NCI-H460 (cell line): Measurements from ENCODE around the gene LIPA. TPM values are rescaled to one million over a fixed set of nuclear protein-coding genes. Genes with fewer than 3 reads are reported as not detected.
"Not testable (repeated sequence)": the region's sequence is repeated elsewhere in the genome, so short reads cannot be mapped to it uniquely, and the experiment has no call there.

ENCODE experiments used
- DNase-seq: peaks from one replicate; pipeline ENCODE4 v3.0.0-alpha.2; 2016; ENCODE audit warnings: low read depth; ENCODE audit errors: extremely low read depth
- polyA plus RNA-seq: library from polyadenylated mRNA; depleted of rRNA; stranded (reverse); fragments of >200 nt; gene quantifications from 2 replicates; pipeline ENCODE4 v1.2.3, GENCODE V29; 2014; cell fraction: nucleus; rRNA removed
- total RNA-seq: library from RNA; depleted of rRNA; stranded (reverse); fragments of >200 nt; shearing (Covaris generic); gene quantifications from 2 replicates; pipeline ENCODE4 v1.2.3, GENCODE V29; 2014; rRNA removed

Gene LIPA
- total RNA-seq, result 67.7 and 70.7 TPM in 2 replicates
- polyA plus RNA-seq, result 60.3 and 83.7 TPM in 2 replicates

DNA sequence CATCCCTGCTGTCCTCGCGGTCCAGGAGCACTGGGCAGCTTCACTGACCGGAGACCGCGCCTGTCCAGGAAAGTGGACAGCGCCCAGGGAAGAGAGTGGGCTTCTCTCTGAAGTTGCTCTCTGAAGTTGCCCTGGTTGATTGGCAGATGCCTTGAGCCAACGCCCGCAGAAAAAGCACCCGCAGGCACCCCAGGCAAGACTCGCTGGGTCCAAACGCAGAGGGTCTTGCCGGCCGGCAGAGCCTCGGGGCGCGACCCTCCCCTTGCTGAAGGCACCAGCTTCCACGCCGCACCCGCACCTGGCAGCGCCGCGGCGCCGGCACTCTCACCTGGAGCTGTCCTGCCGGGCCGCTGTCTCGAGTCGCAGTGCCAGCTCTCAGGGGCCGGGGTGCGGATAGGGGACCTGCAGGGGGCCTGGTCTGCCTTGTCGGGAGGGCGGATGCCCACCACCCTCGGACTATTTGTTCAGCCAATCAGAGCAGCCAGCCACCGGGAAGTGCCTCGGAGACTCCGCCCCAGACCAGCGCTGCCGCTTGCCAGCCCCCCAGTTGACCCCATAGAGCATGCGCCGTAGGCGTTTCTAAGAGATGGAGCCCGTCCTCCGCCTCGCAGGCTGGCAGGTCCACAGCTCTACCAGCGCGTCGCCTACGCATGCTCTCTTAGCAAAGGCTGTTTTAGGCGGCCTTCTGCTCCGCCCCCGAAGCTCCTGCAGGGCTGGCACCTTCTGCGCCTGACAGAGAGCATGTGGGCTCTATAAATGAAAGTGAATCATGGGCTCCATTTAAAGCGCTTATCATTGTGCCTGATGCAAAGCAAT is at the start of gene LIPA:
Gene LIPA, minus strand, starts transcription at position 367 of the 816 bp plus-strand sequence. CDS start 4,127 bp downstream, outside the sequence.
- peak; percentile 96 for DNase-seq

- DNase-seq, result no peak
These were observed 49.7 kb upstream of the LIPA start for GRCh38 chr10:89301232-89301631.

DNA sequence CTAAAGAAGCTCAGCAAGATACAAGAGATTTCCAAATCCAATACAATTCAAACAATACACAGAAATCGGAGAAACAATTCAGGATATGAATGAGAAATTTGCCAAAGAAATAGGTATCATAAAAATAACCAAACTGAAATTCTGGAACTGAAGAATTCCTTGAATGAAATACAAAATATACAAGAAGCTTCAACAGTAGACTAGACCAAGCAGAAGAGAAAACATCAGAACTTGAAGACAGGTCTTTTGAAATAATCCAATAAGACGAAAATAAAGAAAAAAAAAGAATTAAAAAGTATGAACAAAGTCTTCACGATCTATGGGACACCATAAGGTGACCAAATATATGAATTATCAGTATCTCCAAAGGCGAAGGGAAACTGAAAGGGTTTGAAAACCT is 47.5 kb upstream of the LIPA start:
- DNase-seq, result no peak

DNA sequence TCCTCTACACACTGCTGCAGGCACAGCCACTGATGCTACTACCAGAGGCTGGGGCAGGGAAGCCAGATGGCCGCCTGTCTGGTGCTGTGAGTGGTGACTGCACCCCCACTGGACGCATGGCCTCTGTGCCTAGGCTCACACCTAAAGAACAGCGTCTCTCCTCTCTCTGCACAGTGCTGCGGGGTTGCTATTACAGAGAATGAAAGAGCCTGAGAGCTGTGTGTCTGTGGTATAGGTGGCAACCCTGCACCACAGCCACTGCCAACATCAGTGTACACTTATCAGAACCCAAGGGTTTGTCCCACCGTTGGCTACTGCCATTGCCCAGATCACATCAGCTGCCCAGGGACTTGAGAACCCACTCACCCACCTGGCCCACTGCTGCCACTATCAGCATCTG is 46.2 kb upstream of the LIPA start:
- no peak for DNase-seq

- no peak for DNase-seq
These were observed 45.8 kb upstream of the LIPA start for GRCh38 chr10:89297356-89297755.

DNA sequence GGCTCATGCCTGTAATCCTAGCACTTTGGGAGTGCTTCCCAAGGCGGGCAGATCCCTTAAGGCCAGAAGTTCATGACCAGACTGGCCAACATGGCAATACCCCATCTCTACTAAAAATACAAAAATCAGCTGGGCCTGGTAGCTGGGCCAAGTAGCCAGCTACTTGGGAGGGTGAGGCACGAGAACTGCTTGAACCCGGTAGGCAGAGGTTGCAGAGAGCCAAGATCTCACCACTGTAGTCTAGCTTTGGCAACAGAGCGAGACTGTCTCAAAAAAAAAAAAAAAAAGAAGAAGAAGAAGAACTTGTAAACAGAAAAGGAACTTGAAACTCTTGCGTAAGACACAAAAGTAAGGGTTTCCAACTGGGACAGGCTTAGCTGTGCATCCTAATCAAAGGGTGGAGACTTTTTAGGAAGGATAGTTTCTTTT is 44.7 kb upstream of the LIPA start:
- DNase-seq, result no peak

DNA sequence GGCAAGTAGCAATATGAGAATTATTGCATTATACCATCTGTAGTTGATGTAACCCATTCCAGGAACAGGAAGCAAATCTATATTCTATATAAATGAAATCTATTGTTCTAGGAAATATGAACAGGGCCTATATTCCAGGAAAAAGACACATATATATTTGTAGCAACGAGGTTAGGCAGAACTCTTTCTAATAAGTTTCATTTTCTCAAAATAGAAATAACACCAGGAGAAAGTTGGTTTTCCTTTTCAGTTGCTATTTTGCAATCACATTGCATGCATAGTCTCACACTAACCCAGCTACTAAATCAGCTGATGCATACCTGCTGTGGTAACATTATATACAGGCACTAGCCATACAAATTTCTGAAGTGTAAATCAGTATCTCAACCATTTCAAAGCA is 44.0 kb upstream of the LIPA start:
- no peak for DNase-seq

GRCh38 chr10:89294721-89295239 is 43.2 kb upstream of the LIPA start:
- no peak for DNase-seq

- DNase-seq, result not testable (repeated sequence)
These were observed 33.7 kb upstream of the LIPA start for GRCh38 chr10:89285303-89285702.

- not testable (repeated sequence) for DNase-seq
These were observed 33.1 kb upstream of the LIPA start for GRCh38 chr10:89284711-89285110.

DNA sequence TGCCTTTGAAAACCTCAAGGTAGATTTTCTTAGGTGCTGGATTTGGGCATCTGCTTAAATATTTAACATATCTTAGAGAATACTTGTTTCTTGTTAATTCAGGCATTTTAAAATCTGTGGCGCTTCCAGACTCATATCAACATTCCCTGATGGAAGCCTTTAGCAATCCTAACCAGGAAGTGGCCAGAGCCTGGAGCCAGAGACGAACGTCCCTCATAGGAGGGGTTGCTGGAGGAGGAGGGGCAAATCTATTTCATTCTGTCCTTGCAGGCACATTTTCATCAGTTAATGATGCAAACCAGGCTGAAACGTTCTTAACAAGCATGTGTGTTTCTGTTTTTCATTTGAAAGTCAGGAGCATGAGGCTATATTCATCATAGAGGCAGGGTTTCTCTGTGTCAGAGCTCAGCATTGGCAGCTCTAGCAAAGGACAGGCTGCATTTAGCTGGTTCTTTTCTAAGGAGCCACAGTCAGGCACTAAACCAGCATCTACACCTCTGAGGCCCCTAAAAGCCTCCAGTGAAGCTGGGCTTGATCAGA is 32.4 kb upstream of the LIPA start:
- peak; percentile 76 for DNase-seq

- DNase-seq, result no peak
These were observed 31.7 kb upstream of the LIPA start for GRCh38 chr10:89283025-89283935.

GRCh38 chr10:89281606-89282395 is 30.2 kb upstream of the LIPA start:
- no peak for DNase-seq

GRCh38 chr10:89280508-89280907 is 28.9 kb upstream of the LIPA start:
- DNase-seq, result no peak

- no peak for DNase-seq
These were observed 27.9 kb upstream of the LIPA start for GRCh38 chr10:89279421-89279869.

DNA sequence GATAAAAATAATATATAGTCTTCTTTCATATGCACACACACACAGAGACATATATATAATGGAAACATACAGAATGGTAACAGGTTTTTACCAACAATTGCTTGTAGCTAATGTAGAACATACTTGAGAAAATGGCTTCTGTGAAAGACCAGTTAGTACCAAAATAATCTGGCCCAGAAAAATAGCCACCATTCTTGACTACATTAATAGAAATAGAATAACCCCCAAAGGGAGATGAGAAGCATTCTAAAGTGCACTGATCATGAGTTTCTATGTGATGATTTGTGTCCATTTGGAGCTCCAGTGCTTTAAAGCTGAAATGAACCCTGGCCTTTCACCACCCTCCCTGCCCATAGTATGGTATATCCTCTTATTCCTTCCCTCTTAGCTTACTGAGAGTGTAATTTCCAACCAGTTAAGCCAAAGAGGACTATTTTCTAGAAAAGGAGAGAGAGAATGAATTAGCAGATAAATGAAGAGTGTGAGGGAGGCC is 27.4 kb upstream of the LIPA start:
- no peak for DNase-seq

- peak; percentile 72 for DNase-seq
These were observed 26.5 kb upstream of the LIPA start for GRCh38 chr10:89278034-89278535.

DNA sequence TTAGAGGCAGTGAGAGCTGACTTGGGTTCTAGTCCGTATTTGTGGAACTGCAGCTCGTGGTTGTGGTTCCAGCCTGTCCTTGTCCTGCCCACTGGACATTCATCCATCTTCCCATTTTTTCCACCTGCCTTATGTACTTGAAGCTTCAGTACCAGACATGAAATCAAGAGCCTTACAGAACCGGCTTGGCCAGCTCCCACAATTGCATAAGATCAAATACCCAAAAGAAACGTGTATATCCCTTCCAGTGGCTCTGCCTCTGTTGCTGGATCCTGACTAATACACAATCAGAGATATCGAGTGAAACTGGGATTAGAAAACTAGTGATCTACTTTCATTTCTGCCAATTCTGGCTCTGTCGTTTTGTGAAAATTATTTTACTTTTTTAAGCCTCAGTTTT is 23.8 kb upstream of the LIPA start:
- DNase-seq, result no peak

- DNase-seq, result no peak
These were observed 23.4 kb upstream of the LIPA start for GRCh38 chr10:89274928-89275327.

DNA sequence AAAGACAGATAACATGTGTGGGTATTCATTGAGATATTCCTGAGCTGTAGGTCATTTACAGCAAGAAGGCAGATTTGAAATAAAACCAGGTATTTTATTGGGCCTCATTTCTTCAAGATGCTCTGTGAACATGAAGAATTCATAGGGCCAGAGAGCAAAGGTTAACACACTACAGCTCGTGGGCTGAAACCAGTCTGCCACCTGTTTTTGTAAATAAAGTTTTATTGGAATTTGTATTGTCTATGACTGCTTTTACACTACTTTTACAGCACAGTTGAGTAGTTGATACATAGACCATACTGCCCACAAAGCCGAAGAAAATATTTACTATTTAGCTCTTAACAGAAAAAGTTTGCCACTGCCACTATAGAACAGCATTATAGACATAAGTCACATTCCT is 22.1 kb upstream of the LIPA start:
- no peak for DNase-seq
